GM12878 (cell line): Measurements from ENCODE around the gene UNKL.

Experiments used
- ATF3 ChIP-seq: IDR thresholded peaks from 2 replicates; pipeline ENCODE4 v1.6.1; 2011; ENCODE audit warnings: low read depth, mild to moderate bottlenecking, low read length, moderate library complexity, borderline replicate concordance; ENCODE audit errors: extremely low read depth
- BHLHE40 ChIP-seq, 2 experiments: fragments of 450-650 bp in 1 of 2; IDR thresholded peaks; 2 replicates each; pipeline ENCODE4 v1.6.1; 2011 to 2017; ENCODE audit warnings: low read depth in 2 of 2, borderline replicate concordance in 1 of 2, improper control_type of control experiment in 1 of 2, low read length in 1 of 2, mild to moderate bottlenecking in 1 of 2
- BRCA1 ChIP-seq: IDR thresholded peaks from 2 replicates; pipeline ENCODE4 v1.6.1; 2011; ENCODE audit warnings: low read depth, low read length, improper control_type of control experiment
- CEBPZ ChIP-seq: fragments of 150-350 bp; IDR thresholded peaks from 2 replicates; pipeline ENCODE4 v1.6.1; 2016; ENCODE audit warnings: low read depth, low read length
- CREM ChIP-seq: IDR thresholded peaks from 2 replicates; pipeline ENCODE4 v1.6.1; 2014; ENCODE audit warnings: antibody characterized with exemption, low read depth
- EZH2 ChIP-seq: IDR thresholded peaks from 2 replicates; pipeline ENCODE4 v1.6.1; 2012; ENCODE audit warnings: low read depth, mild to moderate bottlenecking, control low read depth, inconsistent platforms, low read length, borderline replicate concordance; ENCODE audit not compliant: control insufficient read depth
- MXI1 ChIP-seq: fragments of 150-350 bp; IDR thresholded peaks from 2 replicates; pipeline ENCODE4 v1.6.1; 2011; ENCODE audit warnings: low read depth, mild to moderate bottlenecking, inconsistent platforms, low read length, improper control_type of control experiment
- MYC ChIP-seq: IDR thresholded peaks from 2 replicates; pipeline ENCODE4 v1.6.1; 2011; ENCODE audit warnings: mild to moderate bottlenecking, low read length, moderate library complexity, inconsistent platforms; ENCODE audit not compliant: insufficient read depth, insufficient replicate concordance, insufficient read length, severe bottlenecking
- PAX5 ChIP-seq: IDR thresholded peaks from 2 replicates; pipeline ENCODE4 v1.6.1; 2011; ENCODE audit warnings: low read depth, low read length, borderline replicate concordance
- PRDM15 ChIP-seq: fragments of 450-650 bp; formaldehyde crosslinking; IDR thresholded peaks from 2 replicates; pipeline ENCODE4 v1.4.0; 2020; ENCODE audit warnings: mild to moderate bottlenecking, moderate library complexity

GRCh38 chr16:1341495-1342420, 72.7 kb downstream of the UNKL start:
- TF ChIP-seq MYC (no peak), BHLHE40 (IDR thresholded peaks at IDR 0.05; ENCODE audit: borderline replicate concordance in 1 of 2, low read depth in 2 of 2, low read length in 1 of 2) (no peak), PRDM15 (no peak), PAX5 (no peak), EZH2 (no peak), MXI1 (no peak), CEBPZ (no peak), ATF3 (no peak), BRCA1 (no peak), CREM (no peak)
